Aorta (tissue), 5 donors: ENCODE data around the gene NAT14. TPM values are rescaled to one million over a fixed set of nuclear protein-coding genes. Genes with fewer than 3 reads are reported as not detected.

Experiments used
- ATAC-seq: fragments of 200-7000 bp; cut with Tn5 transposase; one replicate; pipeline ENCODE4 v1.9.1; 2022; ENCODE audit warnings: moderate library complexity; ENCODE audit not compliant: low FRiP score
- DNase-seq, 2 donors: peaks; one replicate each; pipeline ENCODE4 v3.0.0-alpha.2; 2020
- H3K27ac ChIP-seq, 2 donors: one replicate each; pipeline ENCODE4 v1.5.1; 2013; ENCODE audit warnings: low read length in 2 of 2, mild to moderate bottlenecking in 2 of 2, moderate library complexity in 2 of 2, control low read depth in 1 of 2, inconsistent platforms in 1 of 2, low read depth in 1 of 2
- H3K27me3 ChIP-seq, 2 donors: one replicate each; pipeline ENCODE4 v1.6.1; 2013; ENCODE audit warnings: control low read depth in 1 of 2, low read length in 1 of 2, mild to moderate bottlenecking in 1 of 2, moderate library complexity in 1 of 2; ENCODE audit not compliant: insufficient read depth in 2 of 2, control insufficient read depth in 1 of 2
- H3K36me3 ChIP-seq, 2 donors: one replicate each; pipeline ENCODE4 v1.6.1; 2013; ENCODE audit warnings: control low read depth in 1 of 2, low read length in 1 of 2, mild to moderate bottlenecking in 1 of 2; ENCODE audit not compliant: insufficient read depth in 2 of 2, control insufficient read depth in 1 of 2
- H3K4me1 ChIP-seq, 2 donors: one replicate each; pipeline ENCODE4 v1.6.1; 2013; ENCODE audit warnings: low read length in 2 of 2, control low read depth in 1 of 2, mild to moderate bottlenecking in 1 of 2, moderate library complexity in 1 of 2; ENCODE audit not compliant: insufficient read depth in 2 of 2, control insufficient read depth in 1 of 2
- H3K4me3 ChIP-seq, 2 donors: one replicate each; pipeline ENCODE4 v1.5.1; 2013; ENCODE audit warnings: low read length in 2 of 2, control low read depth in 1 of 2, mild to moderate bottlenecking in 1 of 2
- H3K9me3 ChIP-seq: one replicate; pipeline ENCODE4 v1.6.1; 2013; ENCODE audit warnings: mild to moderate bottlenecking, low read length; ENCODE audit not compliant: control insufficient read depth
- WGBS, 2 donors: extraction: QIAGEN DNeasy Blood & Tissue Kit; methylation state at CpG; one replicate each; pipeline ENCODE4 v1.1.7; 2013; 5-methylcytosine and 5-hydroxymethylcytosine counted together
- intact Hi-C, 2 donors: fragments of 100-400 bp; cut with DNase I; formaldehyde crosslinking; loops; one replicate each; pipeline versions ENCODE4 v1.14.2 to v1.15.0; 2022
- polyA plus RNA-seq, 2 donors: library from polyadenylated mRNA; stranded (reverse); fragments of 200-250 nt; gene quantifications; one replicate each; pipeline ENCODE4 v1.2.3, GENCODE V29; 2013
- total RNA-seq, 2 donors: library from RNA; stranded (reverse); fragmentation: NEBNext Ultra II Directional; extraction: Animal tissue kit (Norgen Biotek cat#: 25700); gene quantifications; one replicate each; pipeline ENCODE4 v1.2.1, GENCODE V29; 2021
- donor health status: healthy with polysubstance abuse.
- donor health status: Bipolar disorder and iron deficiency.
- donor health status: DM: no; HTN: no; CAD: no.
- donor health status: DM: no; HTN: no; CAD: no.
- donor health status: DM: yes; HTN: yes; CAD: no.

NAT14 gene
- total and polyA plus RNA-seq, 4 donors: 3.1 to 19.2 (median 15.8) TPM

DNA sequence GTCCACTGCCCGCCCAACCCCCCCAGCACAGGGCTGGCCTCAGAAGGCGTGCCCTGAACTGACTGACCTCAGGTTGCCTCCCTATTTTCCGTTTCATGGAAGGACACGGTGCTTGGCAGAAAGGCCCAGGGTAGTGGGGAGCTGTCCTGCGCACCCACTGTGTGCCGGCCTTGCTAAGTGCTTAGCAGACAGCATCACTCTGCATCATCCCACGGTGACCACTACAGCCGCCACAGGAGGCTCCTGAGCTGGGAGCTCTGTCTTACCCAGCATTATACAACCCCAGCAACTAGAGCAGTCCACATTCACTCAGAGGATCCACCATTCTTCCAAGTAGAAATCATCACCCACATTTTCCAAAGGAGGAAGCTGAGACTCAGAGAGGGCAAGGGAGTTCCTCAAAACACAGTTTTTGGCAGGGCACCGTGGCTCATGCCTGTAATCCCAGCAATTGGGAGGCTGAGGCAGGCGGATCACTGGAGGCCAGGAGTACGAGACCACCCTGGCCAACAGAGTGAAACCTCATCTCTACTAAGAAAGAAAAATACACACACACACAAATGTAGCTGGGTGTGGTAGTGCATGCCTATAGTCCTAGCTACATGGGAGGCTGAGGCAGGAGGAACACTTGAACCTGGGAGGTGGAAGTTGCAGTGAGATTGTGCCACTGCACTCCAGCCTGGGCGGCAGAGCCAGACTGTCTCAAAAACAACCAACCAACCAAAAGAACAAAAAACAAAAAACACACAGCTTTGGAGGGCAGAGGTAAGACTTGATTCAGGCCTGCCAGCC, 50.4 kb downstream of the NAT14 start:
- intact Hi-C loops: no loop called here
- ATAC-seq: no peak
- H3K4me3 ChIP-seq: no peak overlapping the region

DNA sequence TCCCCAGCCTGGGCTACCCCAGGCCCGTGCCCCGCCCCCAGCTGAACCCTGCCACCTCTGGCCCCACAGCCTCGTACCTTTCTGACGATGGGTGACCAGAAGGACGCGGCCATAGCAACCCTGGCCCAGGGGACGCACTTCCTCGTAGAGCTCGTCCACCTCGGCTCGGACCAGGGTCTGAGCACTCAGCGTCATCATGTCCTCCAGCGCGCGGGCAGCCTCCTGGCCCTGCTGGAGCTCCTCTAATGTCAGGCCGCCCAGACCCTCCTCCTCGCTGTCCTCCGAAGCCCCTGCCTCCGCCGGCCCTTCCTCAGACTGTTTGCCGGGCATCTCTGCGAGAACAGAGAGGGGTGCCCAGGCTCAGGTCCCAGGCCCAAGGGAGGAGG, 51.0 kb downstream of the NAT14 start:
- Histone ChIP-seq H3K36me3 (no peaks in the 10 kb centered on the region), H3K4me3 (no peak overlapping the region), H3K9me3 (no peaks in the 10 kb centered on the region), H3K27ac (no peak overlapping the region), H3K4me1 (no peaks in the 10 kb centered on the region), H3K27me3 (no peaks in the 10 kb centered on the region)
- 88 to 90% methylated on average over 22 of the region's 22 CpGs for WGBS, 2 donors
- ATAC-seq (no peak), DNase-seq (no peak)
- intact Hi-C loops: no loop called here

More for the DNA sequence above, 50.4 kb downstream of the NAT14 start:
- Histone ChIP-seq H3K27ac (no peak overlapping the region), H3K36me3 (no peaks in the 10 kb centered on the region), H3K4me1 (no peaks in the 10 kb centered on the region), H3K27me3 (no peaks in the 10 kb centered on the region), H3K9me3 (no peaks in the 10 kb centered on the region)
- 84 to 88% methylated on average over 12 of the region's 12 CpGs for WGBS, 2 donors
- DNase-seq: peak in 1 of 2 donors; percentile 48

- Histone ChIP-seq H3K27ac (no peak overlapping the region), H3K9me3 (no peaks in the 10 kb centered on the region), H3K27me3 (no peaks in the 10 kb centered on the region), H3K4me1 (no peaks in the 10 kb centered on the region), H3K4me3 (no peak overlapping the region), H3K36me3 (no peaks in the 10 kb centered on the region)
- ATAC-seq (no peak), DNase-seq (no peak)
- WGBS, 2 donors: 94 to 96% methylated on average over 11 of the region's 11 CpGs
- intact Hi-C loops: no loop called here
These were observed 51.4 kb downstream of the NAT14 start for GRCh38 chr19:55536366-55536765.

Other genes starting within 250 kb of the NAT14 start
- 10 to 100 TPM; 47.9 to 55.4 TPM for gene PPP6R1, start 226.2 kb upstream of the NAT14 start, total RNA-seq
- gene PPP6R1, start 226.2 kb upstream of the NAT14 start, polyA plus RNA-seq: 10 to 100 TPM; 15.2 to 25.3 TPM
- 10 to 100 TPM; 14.1 to 16.3 TPM for gene HSPBP1, start 205.1 kb upstream of the NAT14 start, total RNA-seq
- 10 to 100 TPM; 14.7 to 25.3 TPM for gene HSPBP1, start 205.1 kb upstream of the NAT14 start, polyA plus RNA-seq
- gene BRSK1, start 201.2 kb upstream of the NAT14 start, total RNA-seq: 10 to 100 TPM; 14.2 to 18.5 TPM
- 10 to 100 TPM in 1 of 2 donors, 1 to 10 TPM in 1; 4.8 to 25.1 TPM for gene BRSK1, start 201.2 kb upstream of the NAT14 start, polyA plus RNA-seq
- gene TMEM150B, start 159.8 kb upstream of the NAT14 start, total RNA-seq: 1 to 10 TPM; 2.9 to 9.6 TPM
- gene TMEM150B, start 159.8 kb upstream of the NAT14 start, polyA plus RNA-seq: 1 to 10 TPM in 1 of 2 donors, under 1 TPM in 1; 0.72 to 5.5 TPM
- 10 to 100 TPM in 1 of 2 donors, 1 to 10 TPM in 1; 4.5 to 12.8 TPM for gene KMT5C, start 145.3 kb upstream of the NAT14 start, total RNA-seq
- 10 to 100 TPM in 1 of 2 donors, 1 to 10 TPM in 1; 3.4 to 13.2 TPM for gene KMT5C, start 145.3 kb upstream of the NAT14 start, polyA plus RNA-seq
- gene COX6B2, start 130.5 kb upstream of the NAT14 start, total RNA-seq: under 1 TPM; 0.19 to 0.99 TPM
- not detected for gene COX6B2, start 130.5 kb upstream of the NAT14 start, polyA plus RNA-seq
- not detected for gene GARIN5B, start 121.9 kb upstream of the NAT14 start, total RNA-seq
- gene GARIN5B, start 121.9 kb upstream of the NAT14 start, polyA plus RNA-seq: not detected
- under 1 TPM; 0.23 to 0.27 TPM for gene IL11, start 114.7 kb upstream of the NAT14 start, total RNA-seq
- gene IL11, start 114.7 kb upstream of the NAT14 start, polyA plus RNA-seq: 1 to 10 TPM in 1 of 2 donors, not detected in 1; 2.1 TPM
- gene TMEM190, start 108.4 kb upstream of the NAT14 start, total RNA-seq: not detected
- not detected for gene TMEM190, start 108.4 kb upstream of the NAT14 start, polyA plus RNA-seq
- 1 to 10 TPM in 1 of 2 donors, under 1 TPM in 1; 0.94 to 2.4 TPM for gene TMEM238, start 100.9 kb upstream of the NAT14 start, total RNA-seq
- not detected for gene TMEM238, start 100.9 kb upstream of the NAT14 start, polyA plus RNA-seq
- gene RPL28, start 99.3 kb upstream of the NAT14 start, total RNA-seq: 1,000 to 10,000 TPM in 1 of 2 donors, 100 to 1,000 TPM in 1; 841 to 1,022 TPM
- 1,000 to 10,000 TPM; 1,298 to 1,335 TPM for gene RPL28, start 99.3 kb upstream of the NAT14 start, polyA plus RNA-seq
- gene UBE2S, start 77.4 kb upstream of the NAT14 start, total RNA-seq: 10 to 100 TPM; 13.2 to 26.8 TPM
- gene UBE2S, start 77.4 kb upstream of the NAT14 start, polyA plus RNA-seq: 1 to 10 TPM; 7.0 to 8.4 TPM
- gene SHISA7, start 41.9 kb upstream of the NAT14 start, total RNA-seq: not detected
- gene SHISA7, start 41.9 kb upstream of the NAT14 start, polyA plus RNA-seq: under 1 TPM in 1 of 2 donors, not detected in 1; 0.05 TPM
- 10 to 100 TPM; 18.6 to 30.6 TPM for gene ISOC2, start 23.5 kb upstream of the NAT14 start, total RNA-seq
- 10 to 100 TPM; 42.6 to 47.3 TPM for gene ISOC2, start 23.5 kb upstream of the NAT14 start, polyA plus RNA-seq
- gene C19orf85, start 20.4 kb upstream of the NAT14 start, total RNA-seq: not detected
- not detected for gene C19orf85, start 20.4 kb upstream of the NAT14 start, polyA plus RNA-seq
- gene ZNF628, start 8.6 kb upstream of the NAT14 start, total RNA-seq: 1 to 10 TPM; 6.9 to 7.0 TPM
- 1 to 10 TPM; 1.3 to 2.0 TPM for gene ZNF628, start 8.6 kb upstream of the NAT14 start, polyA plus RNA-seq
- 10 to 100 TPM in 1 of 2 donors, 1 to 10 TPM in 1; 8.6 to 64.1 TPM for gene SSC5D, start 3.2 kb downstream of the NAT14 start, total RNA-seq
- 1 to 10 TPM; 1.6 to 3.7 TPM for gene SSC5D, start 3.2 kb downstream of the NAT14 start, polyA plus RNA-seq
- gene SBK2, start 51.9 kb downstream of the NAT14 start, total RNA-seq: not detected
- gene SBK2, start 51.9 kb downstream of the NAT14 start, polyA plus RNA-seq: not detected
- under 1 TPM in 1 of 2 donors, not detected in 1; 0.48 TPM for gene SBK3, start 60.4 kb downstream of the NAT14 start, total RNA-seq
- gene SBK3, start 60.4 kb downstream of the NAT14 start, polyA plus RNA-seq: not detected
- gene ZNF579, start 95.7 kb downstream of the NAT14 start, total RNA-seq: 10 to 100 TPM; 12.9 to 13.1 TPM
- 10 to 100 TPM in 1 of 2 donors, under 1 TPM in 1; 0.63 to 12.6 TPM for gene ZNF579, start 95.7 kb downstream of the NAT14 start, polyA plus RNA-seq
- gene FIZ1, start 114.3 kb downstream of the NAT14 start, total RNA-seq: 10 to 100 TPM; 12.7 to 13.2 TPM
- 10 to 100 TPM in 1 of 2 donors, 1 to 10 TPM in 1; 2.8 to 12.6 TPM for gene FIZ1, start 114.3 kb downstream of the NAT14 start, polyA plus RNA-seq
- gene ZNF524, start 115.1 kb downstream of the NAT14 start, total RNA-seq: 10 to 100 TPM; 13.2 to 17.3 TPM
- 10 to 100 TPM; 13.4 to 38.8 TPM for gene ZNF524, start 115.1 kb downstream of the NAT14 start, polyA plus RNA-seq
- gene ZNF865, start 120.5 kb downstream of the NAT14 start, total RNA-seq: 10 to 100 TPM; 13.4 to 16.4 TPM
- gene ZNF865, start 120.5 kb downstream of the NAT14 start, polyA plus RNA-seq: 1 to 10 TPM; 1.1 to 5.7 TPM
- gene ZNF784, start 139.4 kb downstream of the NAT14 start, total RNA-seq: 1 to 10 TPM; 5.1 to 5.3 TPM
- 10 to 100 TPM in 1 of 2 donors, 1 to 10 TPM in 1; 4.8 to 27.2 TPM for gene ZNF784, start 139.4 kb downstream of the NAT14 start, polyA plus RNA-seq
- 10 to 100 TPM; 42.9 to 43.7 TPM for gene ZNF580, start 155.8 kb downstream of the NAT14 start, total RNA-seq
- gene ZNF580, start 155.8 kb downstream of the NAT14 start, polyA plus RNA-seq: 10 to 100 TPM; 13.3 to 79.6 TPM
- gene ZNF581, start 158.5 kb downstream of the NAT14 start, total RNA-seq: 10 to 100 TPM; 11.0 to 19.4 TPM
- gene ZNF581, start 158.5 kb downstream of the NAT14 start, polyA plus RNA-seq: 10 to 100 TPM; 15.8 to 23.8 TPM
- 10 to 100 TPM in 1 of 2 donors, 1 to 10 TPM in 1; 7.2 to 11.0 TPM for gene CCDC106, start 163.0 kb downstream of the NAT14 start, total RNA-seq
- gene CCDC106, start 163.0 kb downstream of the NAT14 start, polyA plus RNA-seq: 10 to 100 TPM; 10.0 to 19.0 TPM
- 100 to 1,000 TPM; 113 to 129 TPM for gene U2AF2, start 169.8 kb downstream of the NAT14 start, total RNA-seq
- gene U2AF2, start 169.8 kb downstream of the NAT14 start, polyA plus RNA-seq: 10 to 100 TPM; 40.6 to 66.3 TPM
- 10 to 100 TPM; 74.7 to 87.8 TPM for gene EPN1, start 190.0 kb downstream of the NAT14 start, total RNA-seq
- gene EPN1, start 190.0 kb downstream of the NAT14 start, polyA plus RNA-seq: 10 to 100 TPM; 66.8 to 68.5 TPM